K562 (cell line): Measurements from ENCODE around the gene BNC2. TPM values are rescaled to one million over a fixed set of nuclear protein-coding genes. Genes with fewer than 3 reads are reported as not detected.

Experiments used
- ATAC-seq: fragments of 200-7000 bp; cut with Tn5 transposase; 3 replicates; pipeline ENCODE4 v1.9.1; 2020; ENCODE audit warnings: moderate library complexity
- BruUV-seq: library from RNA; stranded (reverse); fragments of 400-500 nt; replicated peaks from 2 replicates; lab custom pipeline; 2021; lab: Mats Ljungman, UMichigan
- CTCF ChIA-PET: fragments of 300-600 bp; formaldehyde crosslinking; extraction: SDS; loops from one replicate; lab custom pipeline; 2021; ENCODE audit warnings: low intra/inter-chr PET ratio; lab: Yijun Ruan, JAX
- POLR2A ChIA-PET: fragments of 300-600, 350-650 bp; sonication (Branson Sonifier 250); formaldehyde crosslinking; extraction: SDS; loops from one replicate; lab custom pipeline; 2021; ENCODE audit warnings: antibody characterized with exemption, inconsistent platforms; lab: Yijun Ruan, JAX
- DNase-seq, 4 experiments: peaks; one replicate each; pipeline versions ENCODE4 v3.0.0 to v3.0.0-alpha.2; 2011 to 2018; ENCODE audit warnings: low spot score in 3 of 4, mixed read lengths in 3 of 4; ENCODE audit errors: extremely low read depth in 1 of 4
- FAIRE-seq: peaks from 2 replicates; lab custom pipeline; 2011; peaks lifted over from hg19 to GRCh38; lab: Jason Lieb, UNC
- H2AFZ ChIP-seq: 2 replicates; pipeline ENCODE4 v1.6.0; 2011; ENCODE audit warnings: low read depth, low read length, control low read depth, inconsistent platforms
- H3K27ac ChIP-seq: fragments of 200-600 bp; 3 replicates; pipeline ENCODE4 v1.8.0; 2011; ENCODE audit warnings: low read depth, mild to moderate bottlenecking, control low read depth, inconsistent platforms, low read length, moderate library complexity, mixed read lengths; ENCODE audit errors: extremely low read depth
- H3K27me3 ChIP-seq, 2 experiments: fragments of 300-600 bp in 1 of 2; 2 replicates in 1 of 2; 3 replicates in 1 of 2; pipeline versions ENCODE4 v1.6.0 to v1.8.0; 2011; ENCODE audit warnings: inconsistent platforms in 2 of 2, low read length in 2 of 2, mild to moderate bottlenecking in 1 of 2, mixed read lengths in 1 of 2, moderate library complexity in 1 of 2; ENCODE audit not compliant: control insufficient read depth in 2 of 2, insufficient read depth in 2 of 2
- H3K36me3 ChIP-seq: fragments of 300-600 bp; 3 replicates; pipeline ENCODE4 v1.8.0; 2011; ENCODE audit warnings: mild to moderate bottlenecking, low read length, inconsistent platforms; ENCODE audit not compliant: control insufficient read depth, insufficient read depth
- H3K4me1 ChIP-seq, 2 experiments: fragments of 200-600 bp in 1 of 2; replicated peaks in 1 of 2; 2 replicates in 1 of 2; 3 replicates in 1 of 2; pipeline versions ENCODE4 v1.5.1 to v1.8.0; 2011; ENCODE audit warnings: inconsistent platforms in 2 of 2, low read length in 2 of 2, mild to moderate bottlenecking in 1 of 2, mixed read lengths in 1 of 2, moderate library complexity in 1 of 2; ENCODE audit not compliant: control insufficient read depth in 2 of 2, insufficient read depth in 2 of 2
- H3K4me2 ChIP-seq: 2 replicates; pipeline ENCODE4 v1.6.1; 2011; ENCODE audit warnings: low read length, control low read depth, inconsistent platforms, mixed read lengths; ENCODE audit not compliant: insufficient read depth
- H3K4me3 ChIP-seq: fragments of 200-600 bp; sonication (generic), shearing (Covaris generic); 2 replicates; pipeline ENCODE4 v1.5.1; 2016; ENCODE audit warnings: control low read depth, inconsistent platforms
- H3K79me2 ChIP-seq: fragments of 200-600 bp; 3 replicates; pipeline ENCODE4 v1.8.0; 2011; ENCODE audit warnings: low read length, inconsistent platforms; ENCODE audit not compliant: control insufficient read depth, insufficient read depth
- H3K9ac ChIP-seq, 2 experiments: 2 replicates each; pipeline versions ENCODE4 v1.6.0 to v1.6.1; 2011; ENCODE audit warnings: low read depth in 2 of 2, low read length in 2 of 2, control low read depth in 1 of 2, inconsistent platforms in 1 of 2, mild to moderate bottlenecking in 1 of 2, mixed read lengths in 1 of 2; ENCODE audit not compliant: insufficient read depth in 1 of 2
- H3K9me1 ChIP-seq: one replicate; pipeline ENCODE4 v1.6.0; 2011; ENCODE audit warnings: inconsistent platforms, mild to moderate bottlenecking, low read length, moderate library complexity; ENCODE audit not compliant: control insufficient read depth, insufficient read depth
- H3K9me3 ChIP-seq: replicated peaks from 2 replicates; pipeline ENCODE4 v1.5.1; 2011; ENCODE audit warnings: low read depth, low read length, inconsistent platforms; ENCODE audit not compliant: control insufficient read depth, insufficient read depth
- H4K20me1 ChIP-seq: replicated peaks from 2 replicates; pipeline ENCODE4 v1.6.1; 2011; ENCODE audit warnings: low read length, inconsistent platforms, mixed read lengths; ENCODE audit not compliant: control insufficient read depth, insufficient read depth
- CBX2 ChIP-seq: fragments of 200-600 bp; sonication (generic); IDR thresholded peaks from one replicate; pipeline ENCODE4 v1.6.1; 2012; ENCODE audit warnings: mild to moderate bottlenecking, low read length, inconsistent platforms; ENCODE audit not compliant: insufficient read depth, poor library complexity, severe bottlenecking
- CCAR2 ChIP-seq: fragments of 200-400 bp; formaldehyde crosslinking; IDR thresholded peaks from 2 replicates; pipeline ENCODE4 v1.6.1; 2017; ENCODE audit warnings: mild to moderate bottlenecking, low read depth, low read length
- HMGXB4 ChIP-seq: sonication (generic); formaldehyde crosslinking; IDR thresholded peaks from 2 replicates; pipeline ENCODE4 v1.8.1; 2023; ENCODE audit warnings: mild to moderate bottlenecking, missing genetic modification reagents
- JUN ChIP-seq, 2 experiments: sonication (generic) in 1 of 2; formaldehyde crosslinking in 1 of 2; IDR thresholded peaks; 2 replicates each; pipeline versions ENCODE4 v1.6.1 to v1.8.0; 2012 to 2022; ENCODE audit warnings: borderline replicate concordance in 2 of 2, mild to moderate bottlenecking in 2 of 2, improper control_type of control experiment in 1 of 2, low read depth in 1 of 2, low read length in 1 of 2, missing genetic modification reagents in 1 of 2
- JUNB ChIP-seq: fragments of 450-650 bp; formaldehyde crosslinking; conservative IDR thresholded peaks from 2 replicates; pipeline ENCODE4 v1.4.0; 2020; ENCODE audit warnings: mild to moderate bottlenecking
- KHSRP ChIP-seq: fragments of 450-650 bp; IDR thresholded peaks from 2 replicates; pipeline ENCODE4 v1.6.1; 2017
- MLLT1 ChIP-seq, 2 experiments: fragments of 450-650 bp; IDR thresholded peaks; 2 replicates each; pipeline ENCODE4 v1.6.1; 2016
- PCBP1 ChIP-seq: fragments of 200-400 bp; formaldehyde crosslinking; IDR thresholded peaks from 2 replicates; pipeline ENCODE4 v1.6.1; 2018; ENCODE audit warnings: mild to moderate bottlenecking, low read depth, low read length; ENCODE audit not compliant: poor library complexity, severe bottlenecking
- ZNF124 ChIP-seq: sonication (generic); formaldehyde crosslinking; IDR thresholded peaks from 2 replicates; pipeline ENCODE4 v1.8.1; 2022; ENCODE audit warnings: missing genetic modification reagents
- ZNF133 ChIP-seq: fragments of 250-450 bp; sonication (Bioruptor Pico); IDR thresholded peaks from 2 replicates; pipeline ENCODE4 v1.4.0; 2020; ENCODE audit warnings: mild to moderate bottlenecking
- ZNF143 ChIP-seq: sonication (generic); formaldehyde crosslinking; IDR thresholded peaks from 2 replicates; pipeline ENCODE4 v1.9.0; 2022; ENCODE audit warnings: mild to moderate bottlenecking, missing genetic modification reagents
- ZNF175 ChIP-seq: fragments of 200-800 bp; sonication (Bioruptor generic); IDR thresholded peaks from 2 replicates; pipeline ENCODE4 v1.6.1; 2016; ENCODE audit warnings: low read depth, mild to moderate bottlenecking, missing genetic modification characterization, missing compliant biosample characterization
- ZNF253 ChIP-seq: fragments of 250-450 bp; sonication (Bioruptor Pico); conservative IDR thresholded peaks from 2 replicates; pipeline ENCODE4 v1.6.1; 2021; ENCODE audit warnings: mild to moderate bottlenecking
- ZNF507 ChIP-seq: conservative IDR thresholded peaks from 2 replicates; pipeline ENCODE4 v1.6.1; 2017; ENCODE audit warnings: missing genetic modification characterization, missing compliant biosample characterization
- WGBS: fragments of 100-300 bp; shearing (Covaris generic); methylation state at CpG from one replicate; pipeline ENCODE4 v1.1.6; 2016; ENCODE audit warnings: low coverage, mixed read lengths; ENCODE audit not compliant: insufficient coverage; ENCODE audit errors: missing lambda C conversion rate; 5-methylcytosine and 5-hydroxymethylcytosine counted together
- in situ Hi-C: fragments of 300-500 bp; cut with MboI; formaldehyde crosslinking; loops from 4 replicates; pipeline ENCODE4 v1.15.0; 2018; ENCODE audit warnings: inconsistent platforms, mixed read lengths
- intact Hi-C: fragments of 100-400 bp; cut with micrococcal nuclease; formaldehyde crosslinking; loops from 2 replicates; pipeline ENCODE4 v1.14.2; 2022
- polyA plus RNA-seq, 8 experiments: library from polyadenylated mRNA; depleted of rRNA in 4 of 8; stranded (reverse) in 5 of 8; unstranded in 3 of 8; fragments of >200 nt; fragmentation: Nextera tagmentation in 2 of 8; fragmentation: Illumina TruSeq in 1 of 8; extraction: Ambion mirVana in 2 of 8; extraction: Trizol in 1 of 8; gene quantifications; 2 replicates each; pipeline versions ENCODE4 v1.2.1 to v1.2.3, GENCODE V29; 2011 to 2014; ENCODE audit warnings: inconsistent platforms in 1 of 8, missing spikeins in 1 of 8
- total RNA-seq, 7 experiments: library from RNA; depleted of rRNA in 6 of 7; stranded (reverse); fragments of >200 nt in 6 of 7; fragmentation: Illumina TruSeq in 2 of 7; extraction: Trizol in 2 of 7; gene quantifications; 2 replicates each; pipeline versions ENCODE4 v1.2.1 to v1.2.3, GENCODE V29; 2011 to 2021; ENCODE audit warnings: low replicate concordance in 1 of 7
- TF ChIP-seq, protein P1 (sequence below): fragments of 200-800 bp; sonication (Bioruptor generic); IDR thresholded peaks from 2 replicates; pipeline ENCODE4 v1.6.1; 2017; ENCODE audit warnings: missing genetic modification characterization, missing compliant biosample characterization

Gene BNC2
- total and polyA plus RNA-seq, 9 of the 15 experiments (the other 6 are each of a cell fraction or from before 2014, with no cell fraction given), result not detected

GRCh38 chr9:16526380-16526779 is 344.1 kb downstream of the BNC2 start:
- WGBS, result 0% methylated on average over 3 of the region's 3 CpGs
- BruUV-seq, result no TSS peak
- ChIA-PET POLR2A (no interaction called here), CTCF (no interaction called here)
- Histone ChIP-seq H3K79me2 (no peaks in the 10 kb centered on the region), H3K27ac (no peak overlapping the region), H3K27me3 (no peaks in the 10 kb centered on the region), H3K4me1 (no peaks in the 10 kb centered on the region), H3K9me3 (no peaks in the 10 kb centered on the region), H3K4me2 (no peak overlapping the region), H3K36me3 (no peaks in the 10 kb centered on the region), H4K20me1 (no peaks in the 10 kb centered on the region), H2AFZ (no peak overlapping the region), H3K4me3 (no peak overlapping the region), H3K9me1 (no peaks in the 10 kb centered on the region), H3K9ac (no peak overlapping the region)
- no peak for TF ChIP-seq ZNF143
- no peak for TF ChIP-seq JUN (IDR thresholded peaks at IDR 0.05; ENCODE audit: borderline replicate concordance, low read depth, low read length)
- TF ChIP-seq JUN (CRISPR knock-in tag; IDR thresholded peaks at IDR 0.05; ENCODE audit: borderline replicate concordance), result no peak
- TF ChIP-seq JUNB (CRISPR knock-in tag), result no peak
- no peak for TF ChIP-seq CBX2
- no peak for TF ChIP-seq ZNF507
- no peak for TF ChIP-seq ZNF133 (CRISPR knock-in tag)
- no peak for TF ChIP-seq PCBP1
- no peak for TF ChIP-seq HMGXB4 (CRISPR knock-in tag)
- no peak for TF ChIP-seq ZNF175 (CRISPR knock-in tag)
- TF ChIP-seq ZNF124, result no peak
- TF ChIP-seq ZNF253 (CRISPR knock-in tag), result no peak
- no peak for TF ChIP-seq KHSRP
- TF ChIP-seq MLLT1 (IDR thresholded peaks at IDR 0.05), result no peak
- TF ChIP-seq CCAR2, result no peak
- TF ChIP-seq, protein P1, sequence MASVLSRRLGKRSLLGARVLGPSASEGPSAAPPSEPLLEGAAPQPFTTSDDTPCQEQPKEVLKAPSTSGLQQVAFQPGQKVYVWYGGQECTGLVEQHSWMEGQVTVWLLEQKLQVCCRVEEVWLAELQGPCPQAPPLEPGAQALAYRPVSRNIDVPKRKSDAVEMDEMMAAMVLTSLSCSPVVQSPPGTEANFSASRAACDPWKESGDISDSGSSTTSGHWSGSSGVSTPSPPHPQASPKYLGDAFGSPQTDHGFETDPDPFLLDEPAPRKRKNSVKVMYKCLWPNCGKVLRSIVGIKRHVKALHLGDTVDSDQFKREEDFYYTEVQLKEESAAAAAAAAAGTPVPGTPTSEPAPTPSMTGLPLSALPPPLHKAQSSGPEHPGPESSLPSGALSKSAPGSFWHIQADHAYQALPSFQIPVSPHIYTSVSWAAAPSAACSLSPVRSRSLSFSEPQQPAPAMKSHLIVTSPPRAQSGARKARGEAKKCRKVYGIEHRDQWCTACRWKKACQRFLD (CRISPR knock-in tag), result no peak
- ATAC-seq, result no peak
- intact Hi-C loops, result no loop called here
- FAIRE-seq, result no peak
- in situ Hi-C loops, result no loop called here
- no peak for DNase-seq
